ENCODE measurements around the gene SP110.
A peak's percentile ranks its signal among the peaks of the same experiment; 100 is the strongest.
"Not testable (repeated sequence)": the region's sequence is repeated elsewhere in the genome, so short reads cannot be mapped to it uniquely, and the experiment has no call there.

The SP110 gene

GRCh38 chr2:230224458-230224857, 4.7 kb upstream of the SP110 start:
- Histone ChIP-seq H3K36me3 (ENCODE audit: control insufficient read depth, insufficient read depth, low read length) (no peaks in the 10 kb centered on the region), H3K27me3 (ENCODE audit: control insufficient read depth, insufficient read depth, low read length) (no peaks in the 10 kb centered on the region), H3K4me3 (ENCODE audit: low read depth, low read length) (no peak overlapping the region), H3K4me1 (ENCODE audit: control insufficient read depth, insufficient read depth, low read length) (peaks cover 4% of the 10 kb centered on the region), H3K9ac (ENCODE audit: low read depth, low read length) (no peak overlapping the region), H3K27ac (ENCODE audit: low read depth, low read length) (no peak overlapping the region), H3K9me3 (ENCODE audit: control insufficient read depth, insufficient read depth, low read length) (no peaks in the 10 kb centered on the region)

GRCh38 chr2:230222829-230223228, 3.0 kb upstream of the SP110 start:
- H3K9ac ChIP-seq (ENCODE audit: low read depth, low read length); H3K27me3 ChIP-seq (ENCODE audit: control insufficient read depth, insufficient read depth, low read length); H3K27ac ChIP-seq (ENCODE audit: low read depth, low read length); H3K4me3 ChIP-seq (ENCODE audit: low read depth, low read length); H3K36me3 ChIP-seq (ENCODE audit: control insufficient read depth, insufficient read depth, low read length); H3K4me1 ChIP-seq (ENCODE audit: control insufficient read depth, insufficient read depth, low read length); H3K9me3 ChIP-seq (ENCODE audit: control insufficient read depth, insufficient read depth, low read length): not testable (repeated sequence)

- H3K36me3 ChIP-seq (ENCODE audit: control insufficient read depth, insufficient read depth, low read length) = no peaks in the 10 kb centered on the region
- H3K27me3 ChIP-seq (ENCODE audit: control insufficient read depth, insufficient read depth, low read length) = no peaks in the 10 kb centered on the region
- peaks cover 4% of the 10 kb centered on the region for H3K4me1 ChIP-seq (ENCODE audit: control insufficient read depth, insufficient read depth, low read length)
- no peak overlapping the region for H3K27ac ChIP-seq (ENCODE audit: low read depth, low read length)
- H3K9ac ChIP-seq (ENCODE audit: low read depth, low read length) = no peak overlapping the region
- no peaks in the 10 kb centered on the region for H3K9me3 ChIP-seq (ENCODE audit: control insufficient read depth, insufficient read depth, low read length)
- no peak overlapping the region for H3K4me3 ChIP-seq (ENCODE audit: low read depth, low read length)
Observed at GRCh38 chr2:230221493-230221892, 1.7 kb upstream of the SP110 start.

- H3K27ac ChIP-seq (ENCODE audit: low read depth, low read length) = no peak overlapping the region
- H3K4me1 ChIP-seq (ENCODE audit: control insufficient read depth, insufficient read depth, low read length) = peaks cover 4% of the 10 kb centered on the region
Observed at GRCh38 chr2:230220347-230220969, 674 bp upstream of the SP110 start.

GRCh38 chr2:230218421-230218820, 1.4 kb downstream of the SP110 start:
- Histone ChIP-seq H3K27ac (ENCODE audit: low read depth, low read length) (no peak overlapping the region), H3K9ac (ENCODE audit: low read depth, low read length) (no peak overlapping the region), H3K4me3 (ENCODE audit: low read depth, low read length) (no peak overlapping the region)

More at GRCh38 chr2:230220347-230220969, 674 bp upstream of the SP110 start:
- no peaks in the 10 kb centered on the region for H3K9me3 ChIP-seq (ENCODE audit: control insufficient read depth, insufficient read depth, low read length)
- no peak overlapping the region for H3K9ac ChIP-seq (ENCODE audit: low read depth, low read length)
- H3K4me3 ChIP-seq (ENCODE audit: low read depth, low read length) = peak overlapping the region; percentile 50
- no peaks in the 10 kb centered on the region for H3K36me3 ChIP-seq (ENCODE audit: control insufficient read depth, insufficient read depth, low read length)
- H3K27me3 ChIP-seq (ENCODE audit: control insufficient read depth, insufficient read depth, low read length) = no peaks in the 10 kb centered on the region

GRCh38 chr2:230217424-230217823, 2.4 kb downstream of the SP110 start:
- Histone ChIP-seq H3K36me3 (ENCODE audit: control insufficient read depth, insufficient read depth, low read length) (no peaks in the 10 kb centered on the region), H3K9me3 (ENCODE audit: control insufficient read depth, insufficient read depth, low read length) (no peaks in the 10 kb centered on the region), H3K4me3 (ENCODE audit: low read depth, low read length) (no peak overlapping the region), H3K9ac (ENCODE audit: low read depth, low read length) (no peak overlapping the region), H3K4me1 (ENCODE audit: control insufficient read depth, insufficient read depth, low read length) (peaks cover 4% of the 10 kb centered on the region), H3K27ac (ENCODE audit: low read depth, low read length) (no peak overlapping the region), H3K27me3 (ENCODE audit: control insufficient read depth, insufficient read depth, low read length) (no peaks in the 10 kb centered on the region)

More at GRCh38 chr2:230218421-230218820, 1.4 kb downstream of the SP110 start:
- H3K4me1 ChIP-seq (ENCODE audit: control insufficient read depth, insufficient read depth, low read length) = peaks cover 4% of the 10 kb centered on the region
- H3K9me3 ChIP-seq (ENCODE audit: control insufficient read depth, insufficient read depth, low read length) = no peaks in the 10 kb centered on the region
- H3K36me3 ChIP-seq (ENCODE audit: control insufficient read depth, insufficient read depth, low read length) = no peaks in the 10 kb centered on the region
- H3K27me3 ChIP-seq (ENCODE audit: control insufficient read depth, insufficient read depth, low read length) = no peaks in the 10 kb centered on the region

GRCh38 chr2:230216489-230216888, 3.3 kb downstream of the SP110 start:
- H3K4me1 ChIP-seq (ENCODE audit: control insufficient read depth, insufficient read depth, low read length) = peaks cover 4% of the 10 kb centered on the region
- H3K9ac ChIP-seq (ENCODE audit: low read depth, low read length) = no peak overlapping the region
- H3K27me3 ChIP-seq (ENCODE audit: control insufficient read depth, insufficient read depth, low read length) = no peaks in the 10 kb centered on the region
- no peaks in the 10 kb centered on the region for H3K9me3 ChIP-seq (ENCODE audit: control insufficient read depth, insufficient read depth, low read length)
- no peak overlapping the region for H3K4me3 ChIP-seq (ENCODE audit: low read depth, low read length)
- no peak overlapping the region for H3K27ac ChIP-seq (ENCODE audit: low read depth, low read length)
- H3K36me3 ChIP-seq (ENCODE audit: control insufficient read depth, insufficient read depth, low read length) = no peaks in the 10 kb centered on the region

- no peaks in the 10 kb centered on the region for H3K27me3 ChIP-seq (ENCODE audit: control insufficient read depth, insufficient read depth, low read length)
- no peaks in the 10 kb centered on the region for H3K4me1 ChIP-seq (ENCODE audit: control insufficient read depth, insufficient read depth, low read length)
- H3K4me3 ChIP-seq (ENCODE audit: low read depth, low read length) = no peak overlapping the region
- no peaks in the 10 kb centered on the region for H3K9me3 ChIP-seq (ENCODE audit: control insufficient read depth, insufficient read depth, low read length)
- H3K36me3 ChIP-seq (ENCODE audit: control insufficient read depth, insufficient read depth, low read length) = no peaks in the 10 kb centered on the region
- H3K27ac ChIP-seq (ENCODE audit: low read depth, low read length) = no peak overlapping the region
- H3K9ac ChIP-seq (ENCODE audit: low read depth, low read length) = no peak overlapping the region
Observed at GRCh38 chr2:230209422-230210051, 10.2 kb downstream of the SP110 start.

- Histone ChIP-seq H3K9me3 (ENCODE audit: control insufficient read depth, insufficient read depth, low read length) (no peaks in the 10 kb centered on the region), H3K27me3 (ENCODE audit: control insufficient read depth, insufficient read depth, low read length) (no peaks in the 10 kb centered on the region), H3K27ac (ENCODE audit: low read depth, low read length) (no peak overlapping the region), H3K9ac (ENCODE audit: low read depth, low read length) (no peak overlapping the region), H3K4me1 (ENCODE audit: control insufficient read depth, insufficient read depth, low read length) (no peaks in the 10 kb centered on the region), H3K4me3 (ENCODE audit: low read depth, low read length) (no peak overlapping the region), H3K36me3 (ENCODE audit: control insufficient read depth, insufficient read depth, low read length) (no peaks in the 10 kb centered on the region)
Observed at GRCh38 chr2:230208576-230208975, 11.2 kb downstream of the SP110 start.

- Histone ChIP-seq H3K27ac (ENCODE audit: low read depth, low read length) (no peak overlapping the region), H3K9ac (ENCODE audit: low read depth, low read length) (no peak overlapping the region), H3K36me3 (ENCODE audit: control insufficient read depth, insufficient read depth, low read length) (no peaks in the 10 kb centered on the region), H3K27me3 (ENCODE audit: control insufficient read depth, insufficient read depth, low read length) (no peaks in the 10 kb centered on the region), H3K4me1 (ENCODE audit: control insufficient read depth, insufficient read depth, low read length) (no peaks in the 10 kb centered on the region), H3K4me3 (ENCODE audit: low read depth, low read length) (no peak overlapping the region), H3K9me3 (ENCODE audit: control insufficient read depth, insufficient read depth, low read length) (no peaks in the 10 kb centered on the region)
Observed at GRCh38 chr2:230205721-230206120, 14.1 kb downstream of the SP110 start.

- Histone ChIP-seq H3K9me3 (ENCODE audit: control insufficient read depth, insufficient read depth, low read length) (no peaks in the 10 kb centered on the region), H3K27me3 (ENCODE audit: control insufficient read depth, insufficient read depth, low read length) (no peaks in the 10 kb centered on the region), H3K27ac (ENCODE audit: low read depth, low read length) (no peak overlapping the region), H3K4me1 (ENCODE audit: control insufficient read depth, insufficient read depth, low read length) (no peaks in the 10 kb centered on the region), H3K9ac (ENCODE audit: low read depth, low read length) (no peak overlapping the region), H3K4me3 (ENCODE audit: low read depth, low read length) (no peak overlapping the region), H3K36me3 (ENCODE audit: control insufficient read depth, insufficient read depth, low read length) (no peaks in the 10 kb centered on the region)
Observed at GRCh38 chr2:230205034-230205433, 14.8 kb downstream of the SP110 start.
